GM23338 (cell line): ENCODE results near the gene HOXC5. TPM values are rescaled to one million over a fixed set of nuclear protein-coding genes. Genes with fewer than 3 reads are reported as not detected.

ENCODE experiments used
- ATAC-seq: fragments of 200-7000 bp; cut with Tn5 transposase; 3 replicates; pipeline ENCODE4 v1.9.1; 2020
- DNase-seq: peaks from one replicate; pipeline ENCODE4 v3.0.0-alpha.2; 2015; ENCODE audit warnings: low spot score
- H2AFZ ChIP-seq: fragments of 200-600 bp; sonication (generic); 2 replicates; pipeline ENCODE4 v1.8.0; 2016; ENCODE audit warnings: antibody characterized with exemption, mild to moderate bottlenecking, moderate library complexity
- H3F3A ChIP-seq: fragments of 200-600 bp; sonication (generic); replicated peaks from 2 replicates; pipeline ENCODE4 v1.8.0; 2017; ENCODE audit warnings: antibody characterized with exemption, mixed run types, low read depth
- H3K27ac ChIP-seq: fragments of 200-600 bp; sonication (generic); 2 replicates; pipeline ENCODE4 v1.6.1; 2016; ENCODE audit warnings: low read depth
- H3K27me3 ChIP-seq: fragments of 200-600 bp; sonication (generic); 2 replicates; pipeline ENCODE4 v1.8.0; 2016; ENCODE audit warnings: mild to moderate bottlenecking, mixed run types, moderate library complexity; ENCODE audit not compliant: insufficient read depth
- H3K36me3 ChIP-seq: fragments of 200-600 bp; sonication (generic); 2 replicates; pipeline ENCODE4 v1.8.0; 2016; ENCODE audit warnings: mild to moderate bottlenecking; ENCODE audit not compliant: insufficient read depth
- H3K4me1 ChIP-seq: fragments of 200-600 bp; sonication (generic); 2 replicates; pipeline ENCODE4 v1.8.0; 2016; ENCODE audit warnings: mild to moderate bottlenecking, moderate library complexity; ENCODE audit not compliant: insufficient read depth
- H3K4me2 ChIP-seq: fragments of 200-600 bp; sonication (generic); 2 replicates; pipeline ENCODE4 v1.7.1; 2017; ENCODE audit warnings: mixed run types
- H3K4me3 ChIP-seq: fragments of 200-600 bp; sonication (generic); 2 replicates; pipeline ENCODE4 v1.6.1; 2016; ENCODE audit warnings: mixed run types
- H3K79me2 ChIP-seq: fragments of 200-600 bp; sonication (generic); replicated peaks from 2 replicates; pipeline ENCODE4 v1.8.0; 2017; ENCODE audit warnings: mild to moderate bottlenecking; ENCODE audit not compliant: insufficient read depth
- H3K9me2 ChIP-seq: fragments of 200-600 bp; sonication (generic); 2 replicates; pipeline ENCODE4 v1.8.0; 2017; ENCODE audit not compliant: insufficient read depth
- H4K20me1 ChIP-seq: fragments of 200-600 bp; sonication (generic); replicated peaks from 2 replicates; pipeline ENCODE4 v1.8.0; 2017; ENCODE audit warnings: mild to moderate bottlenecking; ENCODE audit not compliant: insufficient read depth
- H3K27ac Mint-ChIP-seq: 2 replicates; pipeline ENCODE4 v1.8.0; 2020; ENCODE audit warnings: inconsistent platforms, mild to moderate bottlenecking, moderate library complexity, mixed read lengths
- H3K27me3 Mint-ChIP-seq: 3 replicates; pipeline ENCODE4 v1.8.0; 2022; ENCODE audit warnings: low read depth, mild to moderate bottlenecking, moderate library complexity, mixed read lengths, inconsistent platforms; ENCODE audit not compliant: insufficient read depth, poor library complexity
- H3K36me3 Mint-ChIP-seq: 3 replicates; pipeline ENCODE4 v1.8.0; 2021; ENCODE audit warnings: low read depth, mild to moderate bottlenecking, inconsistent platforms, moderate library complexity, mixed read lengths
- H3K4me1 Mint-ChIP-seq: 3 replicates; pipeline ENCODE4 v1.8.0; 2020; ENCODE audit warnings: mild to moderate bottlenecking, inconsistent platforms, mixed read lengths
- H3K4me3 Mint-ChIP-seq: 3 replicates; pipeline ENCODE4 v1.8.0; 2021; ENCODE audit warnings: moderate library complexity, mild to moderate bottlenecking, inconsistent platforms, mixed read lengths
- H3K9me3 Mint-ChIP-seq: 3 replicates; pipeline ENCODE4 v1.8.0; 2020; ENCODE audit warnings: moderate library complexity, mild to moderate bottlenecking, inconsistent platforms, mixed read lengths
- EZH2 ChIP-seq: fragments of 200-600 bp; sonication (generic); IDR thresholded peaks from one replicate; pipeline ENCODE4 v1.8.0; 2017; ENCODE audit warnings: antibody characterized with exemption, mild to moderate bottlenecking, low read depth; ENCODE audit not compliant: unreplicated experiment
- JUNB ChIP-seq: IDR thresholded peaks from one replicate; pipeline ENCODE4 v1.6.1; 2016; ENCODE audit warnings: antibody characterized with exemption; ENCODE audit not compliant: unreplicated experiment
- polyA plus RNA-seq: library from polyadenylated mRNA; unstranded; fragments of >200 nt; fragmentation: Nextera tagmentation; extraction: Ambion mirVana; gene quantifications from 2 replicates; pipeline ENCODE4 v1.2.1, GENCODE V29; 2016
- total RNA-seq: library from RNA; depleted of rRNA; stranded (reverse); fragments of >200 nt; shearing (Covaris generic); gene quantifications from 2 replicates; pipeline ENCODE4 v1.2.3, GENCODE V29; 2014
- TF ChIP-seq, protein P1 (sequence below): IDR thresholded peaks from one replicate; pipeline ENCODE4 v1.6.1; 2018; ENCODE audit warnings: antibody characterized with exemption; ENCODE audit not compliant: unreplicated experiment
- TF ChIP-seq, protein P2 (sequence below), 2 experiments: fragments of 200-600 bp in 1 of 2; sonication (generic) in 1 of 2; conservative IDR thresholded peaks; 2 replicates each; pipeline versions ENCODE4 v1.5.1 to v1.6.1; 2016 to 2017; ENCODE audit warnings: antibody characterized with exemption in 2 of 2, low read depth in 2 of 2, mild to moderate bottlenecking in 2 of 2, moderate library complexity in 1 of 2

The HOXC5 gene
- total and polyA plus RNA-seq, 2 experiments from 2014 or later = not detected

DNA sequence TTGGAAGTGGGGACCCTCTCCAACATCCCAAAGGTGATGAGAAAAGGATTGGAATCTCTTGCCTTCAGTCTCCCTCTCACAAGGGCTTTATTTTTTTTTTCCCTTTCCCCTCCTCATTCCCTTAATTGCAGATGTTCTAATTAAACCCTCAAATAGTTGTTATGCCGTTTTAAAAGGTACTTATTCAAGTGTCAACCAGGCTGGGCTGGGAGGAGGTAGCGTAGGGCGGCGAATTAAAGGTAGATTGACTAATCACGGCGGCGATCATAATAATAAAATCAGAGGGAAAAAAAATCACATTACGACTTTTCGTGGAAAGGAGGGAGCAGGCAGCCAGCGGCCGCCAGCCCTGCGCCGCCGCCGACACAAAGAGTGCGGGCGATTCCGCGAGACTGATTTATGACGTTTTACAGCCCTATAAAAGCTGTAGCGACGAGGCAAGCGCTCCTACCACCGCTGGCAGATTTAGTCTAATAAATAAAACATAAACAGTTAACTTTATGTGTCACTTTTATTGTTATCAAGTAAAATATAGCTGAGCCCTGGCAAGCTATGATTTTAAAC is 19.1 kb downstream of the HOXC5 start:
- Histone ChIP-seq H3F3A (peaks cover 53% of the 10 kb centered on the region), H3K9me2 (no peaks in the 10 kb centered on the region), H3K27ac (no peak overlapping the region), H3K27me3 (peaks cover 100% of the 10 kb centered on the region), H4K20me1 (peaks cover 49% of the 10 kb centered on the region), H2AFZ (no peak overlapping the region), H3K4me3 (0 out of 2 replicates have a peak overlapping the region, but pooled peaks have one; percentile 53), H3K4me2 (peak overlapping the region; percentile 82), H3K79me2 (no peaks in the 10 kb centered on the region), H3K4me1 (peaks cover 85% of the 10 kb centered on the region), H3K36me3 (peaks cover 3% of the 10 kb centered on the region; the same call in 1 of the 2 replicates)
- peak; percentile 97 for TF ChIP-seq EZH2
- TF ChIP-seq, protein P1, sequence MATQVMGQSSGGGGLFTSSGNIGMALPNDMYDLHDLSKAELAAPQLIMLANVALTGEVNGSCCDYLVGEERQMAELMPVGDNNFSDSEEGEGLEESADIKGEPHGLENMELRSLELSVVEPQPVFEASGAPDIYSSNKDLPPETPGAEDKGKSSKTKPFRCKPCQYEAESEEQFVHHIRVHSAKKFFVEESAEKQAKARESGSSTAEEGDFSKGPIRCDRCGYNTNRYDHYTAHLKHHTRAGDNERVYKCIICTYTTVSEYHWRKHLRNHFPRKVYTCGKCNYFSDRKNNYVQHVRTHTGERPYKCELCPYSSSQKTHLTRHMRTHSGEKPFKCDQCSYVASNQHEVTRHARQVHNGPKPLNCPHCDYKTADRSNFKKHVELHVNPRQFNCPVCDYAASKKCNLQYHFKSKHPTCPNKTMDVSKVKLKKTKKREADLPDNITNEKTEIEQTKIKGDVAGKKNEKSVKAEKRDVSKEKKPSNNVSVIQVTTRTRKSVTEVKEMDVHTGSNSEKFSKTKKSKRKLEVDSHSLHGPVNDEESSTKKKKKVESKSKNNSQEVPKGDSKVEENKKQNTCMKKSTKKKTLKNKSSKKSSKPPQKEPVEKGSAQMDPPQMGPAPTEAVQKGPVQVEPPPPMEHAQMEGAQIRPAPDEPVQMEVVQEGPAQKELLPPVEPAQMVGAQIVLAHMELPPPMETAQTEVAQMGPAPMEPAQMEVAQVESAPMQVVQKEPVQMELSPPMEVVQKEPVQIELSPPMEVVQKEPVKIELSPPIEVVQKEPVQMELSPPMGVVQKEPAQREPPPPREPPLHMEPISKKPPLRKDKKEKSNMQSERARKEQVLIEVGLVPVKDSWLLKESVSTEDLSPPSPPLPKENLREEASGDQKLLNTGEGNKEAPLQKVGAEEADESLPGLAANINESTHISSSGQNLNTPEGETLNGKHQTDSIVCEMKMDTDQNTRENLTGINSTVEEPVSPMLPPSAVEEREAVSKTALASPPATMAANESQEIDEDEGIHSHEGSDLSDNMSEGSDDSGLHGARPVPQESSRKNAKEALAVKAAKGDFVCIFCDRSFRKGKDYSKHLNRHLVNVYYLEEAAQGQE = no peak
- H3K9me3 Mint-ChIP-seq = no peaks in the 10 kb centered on the region; the same call in 2 of the 3 replicates
- H3K27me3 Mint-ChIP-seq = peaks cover 99% of the 10 kb centered on the region
- H3K36me3 Mint-ChIP-seq = no peaks in the 10 kb centered on the region
- ATAC-seq (no peak), DNase-seq (no peak)
- no peak overlapping the region for H3K27ac Mint-ChIP-seq
- H3K4me1 Mint-ChIP-seq = peaks cover 46% of the 10 kb centered on the region
- H3K4me3 Mint-ChIP-seq = peak overlapping the region; percentile 2; the same call in 1 of the 3 replicates

DNA sequence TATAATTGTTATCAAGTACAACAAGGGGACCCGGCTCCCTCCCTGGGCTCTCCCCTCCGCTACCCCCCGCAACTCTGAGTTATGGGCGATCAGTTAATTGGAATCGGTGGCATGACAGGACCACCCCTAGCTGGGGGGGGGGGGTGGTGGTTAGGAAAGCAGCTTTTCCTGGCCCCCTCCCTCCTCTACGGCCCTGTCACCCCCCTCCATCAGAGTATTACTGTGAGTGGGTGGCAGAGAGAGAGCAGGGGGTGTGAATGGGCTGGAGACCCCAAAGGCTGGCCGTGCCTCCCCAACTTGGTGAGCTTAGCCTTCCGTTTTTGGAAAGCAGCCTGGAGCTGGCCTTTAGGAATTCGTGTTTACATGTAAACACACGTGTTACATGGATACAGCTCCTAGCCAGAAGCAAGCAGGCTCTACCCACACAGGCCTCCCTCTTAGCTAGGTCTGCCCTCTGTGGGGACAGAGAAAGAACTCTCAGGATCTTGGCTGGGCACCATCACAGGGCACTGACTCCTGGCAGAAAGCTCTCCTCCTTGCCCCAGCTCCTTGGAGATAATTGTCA is 19.7 kb downstream of the HOXC5 start:
- Mint-ChIP-seq H3K9me3 (no peaks in the 10 kb centered on the region; the same call in 2 of the 3 replicates), H3K36me3 (no peaks in the 10 kb centered on the region), H3K27ac (no peak overlapping the region), H3K27me3 (peaks cover 99% of the 10 kb centered on the region), H3K4me1 (peaks cover 44% of the 10 kb centered on the region), H3K4me3 (peak overlapping the region; percentile 61)
- peak overlapping the region; percentile 82 for H3K4me2 ChIP-seq
- no peak overlapping the region for H2AFZ ChIP-seq
- ATAC-seq (no peak), DNase-seq (no peak)
- H3K27ac ChIP-seq = no peak overlapping the region
- peak overlapping the region; percentile 53 for H3K4me3 ChIP-seq
- peaks cover 3% of the 10 kb centered on the region; the same call in 1 of the 2 replicates for H3K36me3 ChIP-seq
- H3F3A ChIP-seq = peaks cover 54% of the 10 kb centered on the region
- H4K20me1 ChIP-seq = peaks cover 45% of the 10 kb centered on the region
- peaks cover 100% of the 10 kb centered on the region for H3K27me3 ChIP-seq
- H3K9me2 ChIP-seq = no peaks in the 10 kb centered on the region
- peaks cover 85% of the 10 kb centered on the region for H3K4me1 ChIP-seq
- no peaks in the 10 kb centered on the region for H3K79me2 ChIP-seq
- TF ChIP-seq JUNB (no peak), EZH2 (no peak)
- TF ChIP-seq, protein P2, sequence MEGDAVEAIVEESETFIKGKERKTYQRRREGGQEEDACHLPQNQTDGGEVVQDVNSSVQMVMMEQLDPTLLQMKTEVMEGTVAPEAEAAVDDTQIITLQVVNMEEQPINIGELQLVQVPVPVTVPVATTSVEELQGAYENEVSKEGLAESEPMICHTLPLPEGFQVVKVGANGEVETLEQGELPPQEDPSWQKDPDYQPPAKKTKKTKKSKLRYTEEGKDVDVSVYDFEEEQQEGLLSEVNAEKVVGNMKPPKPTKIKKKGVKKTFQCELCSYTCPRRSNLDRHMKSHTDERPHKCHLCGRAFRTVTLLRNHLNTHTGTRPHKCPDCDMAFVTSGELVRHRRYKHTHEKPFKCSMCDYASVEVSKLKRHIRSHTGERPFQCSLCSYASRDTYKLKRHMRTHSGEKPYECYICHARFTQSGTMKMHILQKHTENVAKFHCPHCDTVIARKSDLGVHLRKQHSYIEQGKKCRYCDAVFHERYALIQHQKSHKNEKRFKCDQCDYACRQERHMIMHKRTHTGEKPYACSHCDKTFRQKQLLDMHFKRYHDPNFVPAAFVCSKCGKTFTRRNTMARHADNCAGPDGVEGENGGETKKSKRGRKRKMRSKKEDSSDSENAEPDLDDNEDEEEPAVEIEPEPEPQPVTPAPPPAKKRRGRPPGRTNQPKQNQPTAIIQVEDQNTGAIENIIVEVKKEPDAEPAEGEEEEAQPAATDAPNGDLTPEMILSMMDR (conservative IDR thresholded peaks at IDR 0.05; ENCODE audit: low read depth in 2 of 2) = no peak
- TF ChIP-seq, protein P1 = no peak
